SK-N-MC (cell line): Measurements from ENCODE around the gene FIBCD1.

Experiments
- EZH2 ChIP-seq: fragments of 200-600 bp; sonication (generic); IDR thresholded peaks from one replicate; pipeline ENCODE4 v1.6.1; 2017; ENCODE audit warnings: antibody characterized with exemption
- FOXP2 ChIP-seq: optimal IDR thresholded peaks from 2 replicates; pipeline ENCODE3; 2011; ENCODE audit warnings: mild to moderate bottlenecking, moderate library complexity; ENCODE audit not compliant: insufficient read depth; ENCODE audit errors: extremely low read length, control extremely low read depth
- POLR2AphosphoS5 ChIP-seq: IDR thresholded peaks from 2 replicates; pipeline ENCODE4 v1.6.1; 2012; ENCODE audit warnings: mild to moderate bottlenecking, low read depth, low read length, borderline replicate concordance

DNA sequence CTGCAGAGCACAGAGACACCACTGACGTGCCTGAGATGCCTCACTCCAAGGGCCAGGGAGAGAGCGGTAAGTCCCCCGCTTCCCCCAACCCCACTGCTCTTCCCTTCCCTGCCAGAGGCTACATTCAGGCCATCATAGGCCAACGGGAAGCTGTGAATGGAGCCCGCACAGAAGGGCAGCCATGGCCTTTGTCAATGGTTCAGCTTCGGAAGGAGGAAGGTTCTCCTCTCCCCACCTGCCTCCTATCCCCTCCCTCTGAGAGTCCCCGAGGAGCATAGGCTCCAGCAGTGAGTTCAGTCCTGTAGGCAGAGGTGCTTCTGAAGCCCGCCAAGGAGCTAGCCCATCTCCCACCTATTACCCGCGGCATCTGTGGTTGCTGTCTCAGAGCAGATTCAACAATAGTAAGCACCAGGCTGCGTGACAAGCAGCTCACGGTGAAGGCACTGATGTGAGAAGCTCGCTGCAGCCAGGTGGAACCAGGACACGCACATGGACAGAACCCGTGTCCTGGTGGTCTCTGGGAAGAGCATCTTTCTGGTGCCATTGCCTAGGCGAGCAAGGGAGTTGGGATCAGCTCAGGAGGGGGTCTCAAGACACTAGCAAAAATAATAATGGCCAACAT lies 58.3 kb downstream of the FIBCD1 start:
- TF ChIP-seq EZH2, result no peak
- no peak for TF ChIP-seq POLR2AphosphoS5
- TF ChIP-seq FOXP2, result no peak
